ENCODE data around the gene C4BPB. TPM values are rescaled to one million over a fixed set of nuclear protein-coding genes. Genes with fewer than 3 reads are reported as not detected.

Gene C4BPB
- total RNA-seq, 1 experiment from 2014 or later = not detected

Other genes starting within 250 kb of the C4BPB start
- gene IL20, start 223.2 kb upstream of the C4BPB start, total RNA-seq (2014; rRNA removed; shearing (Covaris generic); ENCODE audit: low replicate concordance) = not detected in 2 replicates
- not detected in 2 replicates for gene IL24, start 191.4 kb upstream of the C4BPB start, total RNA-seq (2014; rRNA removed; shearing (Covaris generic); ENCODE audit: low replicate concordance)
- gene FCMR, start 166.9 kb upstream of the C4BPB start, total RNA-seq (2014; rRNA removed; shearing (Covaris generic); ENCODE audit: low replicate concordance) = not detected in 2 replicates
- gene PIGR, start 142.4 kb upstream of the C4BPB start, total RNA-seq (2014; rRNA removed; shearing (Covaris generic); ENCODE audit: low replicate concordance) = not detected in 2 replicates
- gene FCAMR, start 118.4 kb upstream of the C4BPB start, total RNA-seq (2014; rRNA removed; shearing (Covaris generic); ENCODE audit: low replicate concordance) = not detected in 2 replicates
- gene C1orf116, start 56.1 kb upstream of the C4BPB start, total RNA-seq (2014; rRNA removed; shearing (Covaris generic); ENCODE audit: low replicate concordance) = not detected in 2 replicates
- not detected in 2 replicates for gene YOD1, start 37.7 kb upstream of the C4BPB start, total RNA-seq (2014; rRNA removed; shearing (Covaris generic); ENCODE audit: low replicate concordance)
- 0.07 TPM in 1 of 2 replicates, not detected in the other for gene PFKFB2, start 35.6 kb upstream of the C4BPB start, total RNA-seq (2014; rRNA removed; shearing (Covaris generic); ENCODE audit: low replicate concordance)
- gene C4BPA, start 15.4 kb downstream of the C4BPB start, total RNA-seq (2014; rRNA removed; shearing (Covaris generic); ENCODE audit: low replicate concordance) = not detected in 2 replicates
- 36.4 and 103 TPM in 2 replicates for gene CD55, start 232.8 kb downstream of the C4BPB start, total RNA-seq (2014; rRNA removed; shearing (Covaris generic); ENCODE audit: low replicate concordance)